SU-DHL-6 (cell line): ENCODE data around the gene TRIM42.

Experiments used
- H2AFZ ChIP-seq: fragments of 200-600 bp; sonication (generic); 2 replicates; pipeline ENCODE4 v1.6.1; 2014; ENCODE audit warnings: low read depth, mild to moderate bottlenecking, moderate library complexity, mixed read lengths, antibody characterized with exemption, low read length; ENCODE audit not compliant: severe bottlenecking
- H3F3A ChIP-seq: fragments of 200-600 bp; shearing (Covaris generic); 2 replicates; pipeline ENCODE4 v1.6.0; 2016; ENCODE audit warnings: antibody characterized with exemption, mild to moderate bottlenecking; ENCODE audit not compliant: insufficient read depth
- H3K27ac ChIP-seq: fragments of 200-600 bp; sonication (generic); 2 replicates; pipeline ENCODE4 v1.5.1; 2016; ENCODE audit warnings: low read depth, mild to moderate bottlenecking, low read length, moderate library complexity, mixed read lengths
- H3K27me3 ChIP-seq: fragments of 200-600 bp; sonication (generic), shearing (Covaris generic); 2 replicates; pipeline ENCODE4 v1.6.0; 2014; ENCODE audit warnings: mild to moderate bottlenecking, low read length
- H3K36me3 ChIP-seq: fragments of 200-600 bp; sonication (generic); 2 replicates; pipeline ENCODE4 v1.6.1; 2014; ENCODE audit warnings: mild to moderate bottlenecking, low read length, mixed read lengths
- H3K4me2 ChIP-seq: fragments of 300-600, 200-600 bp; shearing (Covaris generic), sonication (generic); 2 replicates; pipeline ENCODE4 v1.6.0; 2014; ENCODE audit warnings: low read length, low read depth, mild to moderate bottlenecking; ENCODE audit not compliant: poor library complexity, severe bottlenecking
- H3K4me3 ChIP-seq: fragments of 200-600 bp; sonication (generic); 2 replicates; pipeline ENCODE4 v1.5.1; 2014; ENCODE audit warnings: antibody characterized with exemption, low read length, mild to moderate bottlenecking, mixed read lengths; ENCODE audit not compliant: insufficient read depth, poor library complexity, severe bottlenecking
- H3K79me2 ChIP-seq: fragments of 200-600 bp; sonication (generic); 2 replicates; pipeline ENCODE4 v1.6.1; 2014; ENCODE audit warnings: mild to moderate bottlenecking, low read length, moderate library complexity; ENCODE audit not compliant: insufficient read depth
- H3K9ac ChIP-seq: fragments of 200-600 bp; sonication (generic); 2 replicates; pipeline ENCODE4 v1.7.0; 2014; ENCODE audit warnings: mild to moderate bottlenecking, low read length
- H3K9me2 ChIP-seq: fragments of 200-600 bp; sonication (generic); replicated peaks from 2 replicates; pipeline ENCODE4 v1.6.1; 2014; ENCODE audit warnings: low read length; ENCODE audit not compliant: insufficient read depth
- H3K9me3 ChIP-seq: fragments of 200-600 bp; sonication (generic); 2 replicates; pipeline ENCODE4 v1.6.1; 2014; ENCODE audit warnings: low read length, mixed read lengths; ENCODE audit not compliant: insufficient read depth
- H4K20me1 ChIP-seq: fragments of 200-600 bp; sonication (generic); 2 replicates; pipeline ENCODE4 v1.6.1; 2014; ENCODE audit warnings: low read depth, mild to moderate bottlenecking, antibody characterized with exemption, low read length, moderate library complexity, mixed read lengths
- EZH2phosphoT487 ChIP-seq: fragments of 200-600 bp; sonication (generic), shearing (Covaris generic); conservative IDR thresholded peaks from 2 replicates; pipeline ENCODE4 v1.6.1; 2018; ENCODE audit warnings: mild to moderate bottlenecking, antibody characterized with exemption, low read length, moderate library complexity, mixed read lengths
- TF ChIP-seq, protein P1 (sequence below): fragments of 200-600 bp; sonication (generic); IDR thresholded peaks from one replicate; pipeline ENCODE4 v1.5.1; 2017; ENCODE audit warnings: antibody characterized with exemption, mild to moderate bottlenecking, low read length, moderate library complexity; ENCODE audit not compliant: insufficient read depth, poor library complexity, severe bottlenecking

Gene TRIM42

DNA sequence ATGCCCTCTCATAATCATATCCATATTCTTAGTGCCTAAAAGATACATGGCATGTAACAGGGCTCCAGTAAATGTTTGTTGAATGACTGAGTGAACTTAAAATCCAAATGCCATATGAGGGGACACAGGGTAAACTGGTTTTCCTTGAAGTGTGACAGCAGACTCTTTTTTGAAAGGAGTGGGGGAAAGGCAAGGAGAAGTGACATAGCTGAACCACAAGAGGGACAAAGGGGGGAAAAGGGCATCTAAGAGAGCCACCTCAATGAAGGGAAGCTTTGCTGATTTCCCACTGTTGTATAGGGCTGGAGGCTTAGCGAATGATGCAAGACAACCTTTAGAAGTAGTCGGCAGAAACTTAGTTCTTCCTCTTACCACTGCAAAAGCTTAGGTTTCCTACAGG lies 9.1 kb downstream of the TRIM42 start:
- H3F3A ChIP-seq = no peaks in the 10 kb centered on the region
- no peak for TF ChIP-seq EZH2phosphoT487
- TF ChIP-seq, protein P1, sequence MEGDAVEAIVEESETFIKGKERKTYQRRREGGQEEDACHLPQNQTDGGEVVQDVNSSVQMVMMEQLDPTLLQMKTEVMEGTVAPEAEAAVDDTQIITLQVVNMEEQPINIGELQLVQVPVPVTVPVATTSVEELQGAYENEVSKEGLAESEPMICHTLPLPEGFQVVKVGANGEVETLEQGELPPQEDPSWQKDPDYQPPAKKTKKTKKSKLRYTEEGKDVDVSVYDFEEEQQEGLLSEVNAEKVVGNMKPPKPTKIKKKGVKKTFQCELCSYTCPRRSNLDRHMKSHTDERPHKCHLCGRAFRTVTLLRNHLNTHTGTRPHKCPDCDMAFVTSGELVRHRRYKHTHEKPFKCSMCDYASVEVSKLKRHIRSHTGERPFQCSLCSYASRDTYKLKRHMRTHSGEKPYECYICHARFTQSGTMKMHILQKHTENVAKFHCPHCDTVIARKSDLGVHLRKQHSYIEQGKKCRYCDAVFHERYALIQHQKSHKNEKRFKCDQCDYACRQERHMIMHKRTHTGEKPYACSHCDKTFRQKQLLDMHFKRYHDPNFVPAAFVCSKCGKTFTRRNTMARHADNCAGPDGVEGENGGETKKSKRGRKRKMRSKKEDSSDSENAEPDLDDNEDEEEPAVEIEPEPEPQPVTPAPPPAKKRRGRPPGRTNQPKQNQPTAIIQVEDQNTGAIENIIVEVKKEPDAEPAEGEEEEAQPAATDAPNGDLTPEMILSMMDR = no peak
- H3K27ac ChIP-seq = no peak overlapping the region
- H3K4me3 ChIP-seq = no peak overlapping the region
- H4K20me1 ChIP-seq = no peaks in the 10 kb centered on the region
- no peaks in the 10 kb centered on the region for H3K9me3 ChIP-seq
- H3K36me3 ChIP-seq = no peaks in the 10 kb centered on the region
- H3K4me2 ChIP-seq = no peak overlapping the region
- H2AFZ ChIP-seq = no peak overlapping the region
- H3K27me3 ChIP-seq = no peaks in the 10 kb centered on the region
- H3K9me2 ChIP-seq = no peaks in the 10 kb centered on the region
- H3K9ac ChIP-seq = no peak overlapping the region
- no peaks in the 10 kb centered on the region for H3K79me2 ChIP-seq

DNA sequence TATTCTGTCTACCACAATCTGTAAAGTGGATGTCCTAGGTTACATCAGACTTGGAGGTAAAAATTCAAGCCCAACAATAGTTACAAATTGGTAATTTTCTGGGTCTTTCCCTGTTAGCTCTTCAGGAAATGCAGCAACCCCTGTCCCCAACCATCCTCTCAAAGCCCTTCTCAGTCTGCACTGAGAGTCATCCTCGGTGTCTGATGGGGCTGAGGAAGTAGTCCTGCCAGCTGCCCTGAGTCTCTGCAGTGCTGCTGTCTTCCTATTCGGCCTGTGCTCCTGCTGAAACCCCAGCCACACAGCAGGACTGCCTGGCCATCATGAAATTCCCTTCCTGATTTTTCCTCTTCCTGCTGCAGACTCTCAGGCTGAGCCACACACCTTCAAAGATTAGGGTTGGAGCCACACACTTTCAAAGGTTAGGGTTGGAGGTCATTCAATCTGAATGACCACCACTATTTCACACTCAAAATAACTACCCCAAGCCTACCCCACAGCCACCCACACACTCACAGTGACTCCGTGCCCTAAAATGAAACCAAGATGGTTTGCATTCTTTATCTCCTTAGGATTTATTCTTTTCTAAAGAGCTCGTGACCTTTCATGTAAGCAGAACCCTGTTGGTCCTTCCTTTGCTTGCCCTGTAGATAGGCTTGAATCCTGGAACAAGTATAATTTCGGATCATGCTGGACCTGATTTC lies 17.6 kb downstream of the TRIM42 start:
- Histone ChIP-seq H3K27ac (no peak overlapping the region), H3K9me3 (no peaks in the 10 kb centered on the region), H3K9ac (no peak overlapping the region), H3K79me2 (no peaks in the 10 kb centered on the region), H3K4me3 (no peak overlapping the region), H3K36me3 (no peaks in the 10 kb centered on the region), H4K20me1 (no peaks in the 10 kb centered on the region), H3K27me3 (no peaks in the 10 kb centered on the region), H3F3A (no peaks in the 10 kb centered on the region), H2AFZ (no peak overlapping the region), H3K9me2 (no peaks in the 10 kb centered on the region), H3K4me2 (no peak overlapping the region)
- TF ChIP-seq, protein P1 = no peak
- TF ChIP-seq EZH2phosphoT487 = no peak

DNA sequence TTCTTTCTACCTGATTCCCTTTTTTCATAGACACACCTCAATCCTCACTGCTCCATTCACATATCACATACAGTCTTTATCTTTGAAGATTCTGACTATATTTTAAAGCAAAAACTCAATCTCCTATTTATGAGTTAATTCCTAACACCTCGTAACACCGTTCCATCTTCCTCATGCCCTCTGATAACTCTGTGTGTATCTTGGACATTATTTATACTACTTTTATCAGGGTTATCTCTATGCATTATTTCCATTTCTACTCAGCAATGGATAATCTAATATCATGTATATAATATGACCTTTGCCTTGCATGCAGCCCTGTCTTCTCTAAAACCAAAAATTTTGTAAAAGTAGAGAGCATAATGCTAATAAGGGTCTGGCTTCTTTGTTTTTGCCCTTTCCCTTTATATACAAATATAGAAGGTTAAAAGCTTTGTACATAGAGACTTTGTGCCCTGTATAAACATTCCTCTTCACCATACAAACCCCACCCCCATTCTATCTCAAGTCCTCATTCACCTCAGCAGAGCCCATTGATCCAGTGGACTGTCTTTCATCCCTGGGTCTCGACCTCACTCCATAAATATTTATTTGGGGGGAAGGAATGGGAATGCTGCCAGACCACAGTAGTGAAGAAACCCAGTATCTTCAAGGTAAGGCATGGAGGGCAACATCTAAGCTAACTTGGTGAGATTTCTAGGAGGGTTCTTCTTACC lies 21.8 kb downstream of the TRIM42 start:
- H3K79me2 ChIP-seq = no peaks in the 10 kb centered on the region
- no peaks in the 10 kb centered on the region for H3F3A ChIP-seq
- H3K27me3 ChIP-seq = no peaks in the 10 kb centered on the region
- H3K9me3 ChIP-seq = no peaks in the 10 kb centered on the region
- no peaks in the 10 kb centered on the region for H3K9me2 ChIP-seq
- no peak overlapping the region for H3K4me2 ChIP-seq
- no peaks in the 10 kb centered on the region for H3K36me3 ChIP-seq
- TF ChIP-seq EZH2phosphoT487 = no peak
- TF ChIP-seq, protein P1 = no peak
- no peak overlapping the region for H3K27ac ChIP-seq
- H3K4me3 ChIP-seq = no peak overlapping the region
- H2AFZ ChIP-seq = no peak overlapping the region
- H3K9ac ChIP-seq = no peak overlapping the region
- no peaks in the 10 kb centered on the region for H4K20me1 ChIP-seq
